Measurements from ENCODE around the gene NFE2.
A peak's percentile ranks its signal among the peaks of the same experiment; 100 is the strongest.

NFE2 gene

GRCh38 chr12:54279632-54280467 is 21.0 kb downstream of the NFE2 start, which contains the start of gene CBX5:
Gene CBX5 (minus strand): TSS chr12:54280122. CDS start chr12:54257650, 22,472 bp downstream.
- peak; percentile 100 for DNase-seq (ENCODE audit: low read depth)
- no peak for TF ChIP-seq CTCF (conservative IDR thresholded peaks at IDR 0.05; ENCODE audit: low read length)
- H3K4me3 ChIP-seq (ENCODE audit: low read length): peak within 1 kb of the TSS; percentile 96

- peak overlapping the region; percentile 94 for H3K4me3 ChIP-seq (ENCODE audit: low read length)
- DNase-seq (ENCODE audit: low read depth): no peak
- no peak for TF ChIP-seq CTCF (conservative IDR thresholded peaks at IDR 0.05; ENCODE audit: low read length)
Measured at GRCh38 chr12:54279227-54279631, 21.6 kb downstream of the NFE2 start.

- H3K4me3 ChIP-seq (ENCODE audit: low read length): peak overlapping the region; percentile 94
- peak; percentile 87 for DNase-seq (ENCODE audit: low read depth)
- TF ChIP-seq CTCF (conservative IDR thresholded peaks at IDR 0.05; ENCODE audit: low read length): no peak
Measured at GRCh38 chr12:54277823-54278276, 23.0 kb downstream of the NFE2 start.

GRCh38 chr12:54276368-54276767 is 24.4 kb downstream of the NFE2 start:
- no peak overlapping the region for H3K4me3 ChIP-seq (ENCODE audit: low read length)
- no peak for DNase-seq (ENCODE audit: low read depth)
- no peak for TF ChIP-seq CTCF (conservative IDR thresholded peaks at IDR 0.05; ENCODE audit: low read length)

- no peak for DNase-seq (ENCODE audit: low read depth)
- no peak overlapping the region for H3K4me3 ChIP-seq (ENCODE audit: low read length)
- no peak for TF ChIP-seq CTCF (conservative IDR thresholded peaks at IDR 0.05; ENCODE audit: low read length)
Measured at GRCh38 chr12:54273981-54274380, 26.8 kb downstream of the NFE2 start.

- no peak for DNase-seq (ENCODE audit: low read depth)
- no peak overlapping the region for H3K4me3 ChIP-seq (ENCODE audit: low read length)
Measured at GRCh38 chr12:54272214-54272613, 28.6 kb downstream of the NFE2 start.

More at GRCh38 chr12:54272214-54272613, 28.6 kb downstream of the NFE2 start:
- TF ChIP-seq CTCF (conservative IDR thresholded peaks at IDR 0.05; ENCODE audit: low read length): no peak
